HG03575 (cell line): ENCODE data around the gene SEC14L1.

Experiments
- ATAC-seq: cut with Tn5 transposase; IDR thresholded peaks from one replicate; pipeline ENCODE4 v1.9.1; 2021; ENCODE audit not compliant: unreplicated experiment, insufficient number of reproducible peaks, low FRiP score; ENCODE audit errors: extremely low read depth

SEC14L1 gene

GRCh38 chr17:77115510-77115909, 25.3 kb upstream of the SEC14L1 start:
- ATAC-seq, result no peak

- no peak for ATAC-seq
These were observed 24.8 kb upstream of the SEC14L1 start for GRCh38 chr17:77115947-77116346.

- ATAC-seq, result no peak
These were observed 24.4 kb upstream of the SEC14L1 start for GRCh38 chr17:77116371-77116860.

- no peak for ATAC-seq
These were observed 23.4 kb upstream of the SEC14L1 start for GRCh38 chr17:77117415-77117814.

GRCh38 chr17:77118251-77118928, 22.4 kb upstream of the SEC14L1 start:
- ATAC-seq, result no peak

- no peak for ATAC-seq
These were observed 21.0 kb upstream of the SEC14L1 start for GRCh38 chr17:77119668-77120301.

GRCh38 chr17:77120868-77121267, 19.9 kb upstream of the SEC14L1 start:
- ATAC-seq, result no peak

GRCh38 chr17:77124192-77124889, 16.4 kb upstream of the SEC14L1 start:
- no peak for ATAC-seq

GRCh38 chr17:77125432-77125901, 15.3 kb upstream of the SEC14L1 start:
- no peak for ATAC-seq

GRCh38 chr17:77126519-77126918, 14.2 kb upstream of the SEC14L1 start:
- no peak for ATAC-seq

- ATAC-seq, result no peak
These were observed 12.9 kb upstream of the SEC14L1 start for GRCh38 chr17:77127735-77128361.

GRCh38 chr17:77128896-77129567, 11.7 kb upstream of the SEC14L1 start:
- ATAC-seq, result no peak

GRCh38 chr17:77129568-77130301, 11.0 kb upstream of the SEC14L1 start:
- ATAC-seq, result no peak

- ATAC-seq, result no peak
These were observed 10.2 kb upstream of the SEC14L1 start for GRCh38 chr17:77130525-77130924.

GRCh38 chr17:77131904-77132303, 8.9 kb upstream of the SEC14L1 start:
- ATAC-seq, result no peak

- no peak for ATAC-seq
These were observed 8.2 kb upstream of the SEC14L1 start for GRCh38 chr17:77132411-77133086.

- no peak for ATAC-seq
These were observed 7.6 kb upstream of the SEC14L1 start for GRCh38 chr17:77133087-77133638.

- no peak for ATAC-seq
These were observed 4.4 kb upstream of the SEC14L1 start for GRCh38 chr17:77136420-77136767.
